Sigmoid colon (tissue), 4 donors: ENCODE data around the gene RIT2.

Source experiments
- CTCF ChIP-seq, 4 experiments: fragments of 450-650 bp in 3 of 4; fragments of 200-600 bp in 1 of 4; IDR thresholded peaks; one replicate each; pipeline ENCODE4 v1.5.1; 2016 to 2019; ENCODE audit warnings: antibody characterized with exemption in 4 of 4, mild to moderate bottlenecking in 3 of 4, moderate library complexity in 2 of 4
- EP300 ChIP-seq, 4 donors: sonication (generic); formaldehyde crosslinking; IDR thresholded peaks; one replicate each; pipeline ENCODE4 v1.6.1; 2017; ENCODE audit warnings: antibody characterized with exemption in 4 of 4
- POLR2A ChIP-seq, 2 donors: fragments of 450-650 bp; IDR thresholded peaks; one replicate each; pipeline ENCODE4 v1.6.1; 2016; ENCODE audit warnings: antibody characterized with exemption in 2 of 2, mild to moderate bottlenecking in 2 of 2, moderate library complexity in 2 of 2
- POLR2AphosphoS5 ChIP-seq, 4 donors: sonication (generic); formaldehyde crosslinking; IDR thresholded peaks; one replicate each; pipeline ENCODE4 v1.6.1; 2017; ENCODE audit warnings: antibody characterized with exemption in 4 of 4

- TF ChIP-seq POLR2A (IDR thresholded peaks at IDR 0.05): no peak
- no peak for TF ChIP-seq CTCF (IDR thresholded peaks at IDR 0.05)
- no peak for TF ChIP-seq POLR2AphosphoS5 (IDR thresholded peaks at IDR 0.05)
- TF ChIP-seq EP300 (IDR thresholded peaks at IDR 0.05): no peak
Measured at GRCh38 chr18:43012951-43013350, 102.5 kb downstream of the RIT2 start.
